ENCODE results near the gene GRIK5.
"Not testable (repeated sequence)": the region's sequence is repeated elsewhere in the genome, so short reads cannot be mapped to it uniquely, and the experiment has no call there.

GRIK5 gene

GRCh38 chr19:42105368-42105767, 35.4 kb upstream of the GRIK5 start:
- TF ChIP-seq CTCF (IDR thresholded peaks at IDR 0.05) = no peak
- no peak overlapping the region for H3K27ac ChIP-seq
- no peak overlapping the region for H3K4me3 ChIP-seq
- DNase-seq (ENCODE audit: low spot score) = no peak

- H3K4me3 ChIP-seq = no peak overlapping the region
- DNase-seq (ENCODE audit: low spot score) = no peak
- H3K27ac ChIP-seq = no peak overlapping the region
- TF ChIP-seq CTCF (IDR thresholded peaks at IDR 0.05) = no peak
These were observed 32.9 kb upstream of the GRIK5 start for GRCh38 chr19:42102877-42103276.

- not testable (repeated sequence) for H3K27ac ChIP-seq; DNase-seq (ENCODE audit: low spot score); H3K4me3 ChIP-seq
These were observed 30.2 kb upstream of the GRIK5 start for GRCh38 chr19:42100241-42100640.

GRCh38 chr19:42099336-42099925, 29.4 kb upstream of the GRIK5 start:
- no peak for TF ChIP-seq CTCF (IDR thresholded peaks at IDR 0.05)
- no peak for DNase-seq (ENCODE audit: low spot score)
- Histone ChIP-seq H3K4me3 (no peak overlapping the region), H3K27ac (no peak overlapping the region)

GRCh38 chr19:42098781-42099180, 28.8 kb upstream of the GRIK5 start:
- TF ChIP-seq CTCF (IDR thresholded peaks at IDR 0.05) = no peak
- Histone ChIP-seq H3K27ac (no peak overlapping the region), H3K4me3 (no peak overlapping the region)
- DNase-seq (ENCODE audit: low spot score) = no peak

GRCh38 chr19:42097461-42097860, 27.5 kb upstream of the GRIK5 start:
- H3K27ac ChIP-seq = no peak overlapping the region
- DNase-seq (ENCODE audit: low spot score) = no peak
- H3K4me3 ChIP-seq = no peak overlapping the region
- no peak for TF ChIP-seq CTCF (IDR thresholded peaks at IDR 0.05)

GRCh38 chr19:42096255-42096837, 26.3 kb upstream of the GRIK5 start:
- H3K27ac ChIP-seq = no peak overlapping the region
- no peak for DNase-seq (ENCODE audit: low spot score)
- no peak for TF ChIP-seq CTCF (IDR thresholded peaks at IDR 0.05)
- H3K4me3 ChIP-seq = no peak overlapping the region
